Peyer's patch (tissue), 4 donors: ENCODE measurements around the gene ESYT2.

Experiments
- CTCF ChIP-seq, 6 experiments: fragments of 450-650 bp in 4 of 6; fragments of 200-600 bp in 2 of 6; sonication (generic) in 1 of 6; IDR thresholded peaks; one replicate each; pipeline ENCODE4 v1.5.1; 2017 to 2019; ENCODE audit warnings: antibody characterized with exemption in 6 of 6, mild to moderate bottlenecking in 3 of 6, moderate library complexity in 1 of 6
- POLR2A ChIP-seq, 2 donors: fragments of 450-650 bp; IDR thresholded peaks; one replicate each; pipeline ENCODE4 v1.5.1; 2017; ENCODE audit warnings: antibody characterized with exemption in 2 of 2, mild to moderate bottlenecking in 2 of 2, moderate library complexity in 2 of 2

- TF ChIP-seq POLR2A (IDR thresholded peaks at IDR 0.05) (no peak), CTCF (IDR thresholded peaks at IDR 0.05) (no peak)
Observed at GRCh38 chr7:158698657-158699195, 130.6 kb downstream of the ESYT2 start.
